PC-3 (cell line): Measurements from ENCODE around the gene PITX2. TPM values are rescaled to one million over a fixed set of nuclear protein-coding genes. Genes with fewer than 3 reads are reported as not detected.

ENCODE experiments used
- ATAC-seq: fragments of 200-7000 bp; cut with Tn5 transposase; 2 replicates; pipeline ENCODE4 v1.9.1; 2020; ENCODE audit warnings: mild to moderate bottlenecking, moderate library complexity
- BruUV-seq: library from RNA; stranded (reverse); fragments of 400-500 nt; replicated peaks from 2 replicates; lab custom pipeline; 2021; lab: Mats Ljungman, UMichigan
- CTCF ChIA-PET: fragments of 300-600 bp; sonication (Branson Sonifier 250); formaldehyde crosslinking; loops from one replicate; lab custom pipeline; 2022; ENCODE audit warnings: antibody characterized with exemption; lab: Charles Lee
- POLR2A ChIA-PET: fragments of 300-600 bp; sonication (Branson Sonifier 250); formaldehyde crosslinking; loops from one replicate; lab custom pipeline; 2022; ENCODE audit warnings: antibody characterized with exemption; ENCODE audit not compliant: unreplicated experiment; lab: Charles Lee
- DNase-seq: peaks from one replicate; pipeline ENCODE4 v3.0.0-alpha.2; 2015
- H2AFZ ChIP-seq: fragments of 300-600 bp; sonication (generic); 2 replicates; pipeline ENCODE4 v1.6.0; 2016; ENCODE audit warnings: antibody characterized with exemption, low read length
- H3F3A ChIP-seq: fragments of 300-600 bp; sonication (generic); one replicate; pipeline ENCODE4 v1.6.0; 2017; ENCODE audit warnings: antibody characterized with exemption, low read length, control low read depth, mild to moderate bottlenecking; ENCODE audit not compliant: unreplicated experiment
- H3K27ac ChIP-seq: fragments of 300-600 bp; sonication (generic); 2 replicates; pipeline ENCODE4 v1.5.1; 2016; ENCODE audit warnings: mild to moderate bottlenecking, low read length
- H3K27me3 ChIP-seq: fragments of 300-600 bp; sonication (generic); 2 replicates; pipeline ENCODE4 v1.6.1; 2016; ENCODE audit warnings: low read length, mixed read lengths
- H3K36me3 ChIP-seq: fragments of 300-600 bp; sonication (generic); 2 replicates; pipeline ENCODE4 v1.6.1; 2016; ENCODE audit warnings: low read depth, mixed run types, low read length, mixed read lengths
- H3K4me1 ChIP-seq: fragments of 300-600 bp; sonication (generic); 2 replicates; pipeline ENCODE4 v1.5.1; 2016; ENCODE audit warnings: low read length; ENCODE audit not compliant: insufficient read depth
- H3K4me2 ChIP-seq: fragments of 300-600 bp; sonication (generic); 2 replicates; pipeline ENCODE4 v1.6.0; 2016; ENCODE audit warnings: low read length
- H3K4me3 ChIP-seq: fragments of 300-600 bp; sonication (generic); 2 replicates; pipeline ENCODE4 v1.5.1; 2016; ENCODE audit warnings: mild to moderate bottlenecking, low read length, mixed read lengths
- H3K79me2 ChIP-seq: fragments of 300-600 bp; sonication (generic); 2 replicates; pipeline ENCODE4 v1.6.1; 2017; ENCODE audit warnings: low read length, mixed read lengths
- H3K9ac ChIP-seq: fragments of 300-600 bp; sonication (generic); 2 replicates; pipeline ENCODE4 v1.6.0; 2016; ENCODE audit warnings: mild to moderate bottlenecking, low read length
- H3K9me2 ChIP-seq: fragments of 300-600 bp; sonication (generic); replicated peaks from 2 replicates; pipeline ENCODE4 v1.6.1; 2016; ENCODE audit warnings: mixed run types, low read length, mixed read lengths
- H3K9me3 ChIP-seq: fragments of 300-600 bp; sonication (generic); 2 replicates; pipeline ENCODE4 v1.6.1; 2016; ENCODE audit warnings: low read length, mixed read lengths
- H4K20me1 ChIP-seq: fragments of 300-600 bp; sonication (generic); 2 replicates; pipeline ENCODE4 v1.6.1; 2016; ENCODE audit warnings: low read length, mixed read lengths
- CTCF ChIP-seq: fragments of 300-600 bp; sonication (generic); conservative IDR thresholded peaks from 2 replicates; pipeline ENCODE4 v1.5.1; 2017; ENCODE audit warnings: antibody characterized with exemption, low read depth, mild to moderate bottlenecking, low read length
- EZH2 ChIP-seq: fragments of 300-600 bp; sonication (generic); IDR thresholded peaks from one replicate; pipeline ENCODE4 v1.6.1; 2017; ENCODE audit warnings: antibody characterized with exemption, mild to moderate bottlenecking, low read length; ENCODE audit not compliant: unreplicated experiment
- EZH2phosphoT487 ChIP-seq: fragments of 300-600 bp; sonication (generic); IDR thresholded peaks from 2 replicates; pipeline ENCODE4 v1.6.1; 2018; ENCODE audit warnings: mild to moderate bottlenecking, antibody characterized with exemption, low read length, borderline replicate concordance
- intact Hi-C: fragments of 100-400 bp; cut with micrococcal nuclease; formaldehyde crosslinking; loops from 2 replicates; pipeline ENCODE4 v1.9.0; 2023
- total RNA-seq: library from RNA; depleted of rRNA; stranded (reverse); fragments of >200 nt; gene quantifications from 2 replicates; pipeline ENCODE4 v1.2.3, GENCODE V29; 2014

PITX2 gene
- total RNA-seq, 1 experiment from 2014 or later, result 0.55 TPM

- Histone ChIP-seq H3K27me3 (peaks cover 100% of the 10 kb centered on the region), H3K9ac (no peak overlapping the region), H3K4me1 (no peaks in the 10 kb centered on the region), H3K4me3 (no peak overlapping the region), H2AFZ (no peak overlapping the region), H3K9me3 (no peaks in the 10 kb centered on the region), H3K27ac (no peak overlapping the region), H3K9me2 (no peaks in the 10 kb centered on the region), H4K20me1 (no peaks in the 10 kb centered on the region), H3K36me3 (no peaks in the 10 kb centered on the region), H3F3A (no peaks in the 10 kb centered on the region), H3K4me2 (no peak overlapping the region), H3K79me2 (no peaks in the 10 kb centered on the region)
- intact Hi-C loops, result no loop called here
- BruUV-seq, result no TSS peak
- POLR2A ChIA-PET, result no interaction called here
- TF ChIP-seq CTCF (no peak), EZH2 (no peak), EZH2phosphoT487 (no peak)
- DNase-seq (no peak), ATAC-seq (no peak)
- CTCF ChIA-PET, result no interaction called here
Measured at GRCh38 chr4:110644008-110644407, 21.1 kb upstream of the PITX2 start.

DNA sequence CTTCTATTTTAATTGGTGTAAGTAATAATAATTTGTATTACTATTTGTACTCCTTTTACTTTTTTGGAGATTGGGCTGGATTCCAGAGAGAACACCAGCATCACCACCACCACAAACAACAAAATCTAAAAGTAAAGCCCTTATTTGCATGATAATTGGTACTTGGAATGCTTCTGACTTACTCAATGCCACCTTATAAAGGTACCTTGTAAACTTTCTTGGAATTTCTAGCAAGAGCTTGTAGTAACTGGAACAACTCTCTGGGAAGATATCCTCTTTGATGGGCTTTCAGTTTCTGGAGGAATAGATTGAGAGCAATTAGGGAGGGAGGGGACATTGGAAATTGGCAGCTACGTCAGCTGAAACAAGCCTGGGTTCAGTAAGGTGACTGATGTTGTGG is 20.2 kb upstream of the PITX2 start:
- ChIA-PET CTCF (no interaction called here), POLR2A (no interaction called here)
- H3K9ac ChIP-seq, result no peak overlapping the region
- H3K79me2 ChIP-seq, result no peaks in the 10 kb centered on the region
- no peak overlapping the region for H3K4me3 ChIP-seq
- no peaks in the 10 kb centered on the region for H3K4me1 ChIP-seq
- TF ChIP-seq EZH2phosphoT487 (no peak), CTCF (no peak), EZH2 (no peak)
- no peaks in the 10 kb centered on the region for H3K36me3 ChIP-seq
- no peak overlapping the region for H3K27ac ChIP-seq
- H2AFZ ChIP-seq, result no peak overlapping the region
- ATAC-seq (no peak), DNase-seq (no peak)
- H3F3A ChIP-seq, result no peaks in the 10 kb centered on the region
- H4K20me1 ChIP-seq, result no peaks in the 10 kb centered on the region
- intact Hi-C loops, result no loop called here
- no peak overlapping the region for H3K4me2 ChIP-seq
- H3K9me3 ChIP-seq, result no peaks in the 10 kb centered on the region
- no peaks in the 10 kb centered on the region for H3K9me2 ChIP-seq
- BruUV-seq, result no TSS peak
- H3K27me3 ChIP-seq, result peaks cover 100% of the 10 kb centered on the region

GRCh38 chr4:110641218-110641617 is 18.3 kb upstream of the PITX2 start:
- Histone ChIP-seq H3F3A (no peaks in the 10 kb centered on the region), H3K4me3 (no peak overlapping the region), H3K27ac (no peak overlapping the region), H3K9ac (no peak overlapping the region), H3K9me3 (no peaks in the 10 kb centered on the region), H2AFZ (no peak overlapping the region), H3K27me3 (peaks cover 100% of the 10 kb centered on the region), H3K9me2 (no peaks in the 10 kb centered on the region), H3K4me1 (no peaks in the 10 kb centered on the region), H3K79me2 (no peaks in the 10 kb centered on the region), H3K4me2 (no peak overlapping the region), H4K20me1 (no peaks in the 10 kb centered on the region), H3K36me3 (no peaks in the 10 kb centered on the region)
- DNase-seq (no peak), ATAC-seq (no peak)
- BruUV-seq, result no TSS peak
- intact Hi-C loops, result no loop called here
- TF ChIP-seq EZH2, result no peak
- no peak for TF ChIP-seq CTCF
- TF ChIP-seq EZH2phosphoT487, result no peak
- POLR2A ChIA-PET, result no interaction called here
- CTCF ChIA-PET, result no interaction called here
